Measurements from ENCODE around the gene ID3. TPM values are rescaled to one million over a fixed set of nuclear protein-coding genes. Genes with fewer than 3 reads are reported as not detected.

The ID3 gene
- total RNA-seq (2021; ENCODE audit: unreplicated experiment) (39.6 TPM), Bru-seq, nascent RNA (percentile 84 among the genes with signal in this experiment), BruChase-seq, experiment 1, labeled RNA remaining after a 2-hour chase (percentile 77 among the genes with signal in this experiment), BruChase-seq, experiment 2, labeled RNA remaining after a 6-hour chase (percentile 58 among the genes with signal in this experiment)
- 46.3 TPM for polyA plus RNA-seq (2012; ENCODE audit: insufficient read length)
- long read RNA-seq, transcript ID3-201 (3 exons, 1,251 nt): major isoform, 36 of 45 reads
- long read RNA-seq, partial matches to known transcripts: 0 of 45 reads
- long read RNA-seq, other reads (novel, unspliced or antisense): 8 of 45 reads

GRCh38 chr1:23559136-23559984 is at the start of gene ID3:
TSS of gene ID3 (minus strand) at chr1:23559501. CDS start at chr1:23559426, 75 bp downstream.
- CTCF ChIA-PET: interaction anchor here (1.1 kb wide), 1 partner anchor 78 kb away, joined by 4 read pairs; no protein-coding TSS in a partner anchor
- peaks cover 68% of the 10 kb centered on the region for H3K4me1 ChIP-seq (ENCODE audit: control insufficient read depth, insufficient read depth, low read length)

DNA sequence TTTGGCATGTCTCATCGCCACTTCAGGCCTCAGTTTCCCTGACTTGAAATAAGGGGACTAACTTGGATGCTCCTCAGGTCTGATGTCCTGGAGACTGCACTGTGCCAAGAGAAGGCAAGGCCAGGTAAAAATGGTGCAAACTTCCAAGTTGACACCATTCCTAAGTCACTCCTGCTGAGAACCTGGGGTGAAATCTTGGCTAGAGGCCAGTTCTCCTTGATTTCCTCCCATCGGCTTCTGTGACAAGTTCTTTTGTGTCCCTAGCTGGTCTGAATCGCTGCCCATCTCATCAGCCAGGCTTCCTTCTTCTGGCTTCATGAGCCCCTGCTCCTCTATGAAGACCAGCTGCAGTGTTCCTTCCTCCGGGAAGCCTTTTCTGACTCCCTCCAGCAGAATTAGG is 48.6 kb upstream of the ID3 start:
- no peak for ATAC-seq

More at GRCh38 chr1:23559136-23559984, at the start of gene ID3:
- intact Hi-C loops (cut with micrococcal nuclease; ENCODE audit: unreplicated experiment): no loop called here
- Histone ChIP-seq H3K9me3 (ENCODE audit: control insufficient read depth, insufficient read depth, low read depth, low read length) (no peaks in the 10 kb centered on the region), H3K36me3 (ENCODE audit: control insufficient read depth, insufficient read depth, low read length) (peaks cover 6% of the 10 kb centered on the region; the same call in 1 of the 2 replicates), H3K27me3 (ENCODE audit: control insufficient read depth, insufficient read depth, low read length) (no peaks in the 10 kb centered on the region), H3K27ac (ENCODE audit: low read length) (peak within 1 kb of the TSS; percentile 88), H3K4me3 (ENCODE audit: low read depth in 2 of 2, low read length in 2 of 2) (peak within 1 kb of the TSS; percentile 94 to 98)
- no peak for DNase-seq (ENCODE audit: low read depth, low spot score)
- POLR2A ChIA-PET: interaction anchor here (0.6 to 0.9 kb wide), 3 partner anchors 10 to 257 kb away, joined by 3 to 4 read pairs (median 3); no protein-coding TSS in a partner anchor
- ATAC-seq: peak; percentile 62
- TF ChIP-seq, protein P1, sequence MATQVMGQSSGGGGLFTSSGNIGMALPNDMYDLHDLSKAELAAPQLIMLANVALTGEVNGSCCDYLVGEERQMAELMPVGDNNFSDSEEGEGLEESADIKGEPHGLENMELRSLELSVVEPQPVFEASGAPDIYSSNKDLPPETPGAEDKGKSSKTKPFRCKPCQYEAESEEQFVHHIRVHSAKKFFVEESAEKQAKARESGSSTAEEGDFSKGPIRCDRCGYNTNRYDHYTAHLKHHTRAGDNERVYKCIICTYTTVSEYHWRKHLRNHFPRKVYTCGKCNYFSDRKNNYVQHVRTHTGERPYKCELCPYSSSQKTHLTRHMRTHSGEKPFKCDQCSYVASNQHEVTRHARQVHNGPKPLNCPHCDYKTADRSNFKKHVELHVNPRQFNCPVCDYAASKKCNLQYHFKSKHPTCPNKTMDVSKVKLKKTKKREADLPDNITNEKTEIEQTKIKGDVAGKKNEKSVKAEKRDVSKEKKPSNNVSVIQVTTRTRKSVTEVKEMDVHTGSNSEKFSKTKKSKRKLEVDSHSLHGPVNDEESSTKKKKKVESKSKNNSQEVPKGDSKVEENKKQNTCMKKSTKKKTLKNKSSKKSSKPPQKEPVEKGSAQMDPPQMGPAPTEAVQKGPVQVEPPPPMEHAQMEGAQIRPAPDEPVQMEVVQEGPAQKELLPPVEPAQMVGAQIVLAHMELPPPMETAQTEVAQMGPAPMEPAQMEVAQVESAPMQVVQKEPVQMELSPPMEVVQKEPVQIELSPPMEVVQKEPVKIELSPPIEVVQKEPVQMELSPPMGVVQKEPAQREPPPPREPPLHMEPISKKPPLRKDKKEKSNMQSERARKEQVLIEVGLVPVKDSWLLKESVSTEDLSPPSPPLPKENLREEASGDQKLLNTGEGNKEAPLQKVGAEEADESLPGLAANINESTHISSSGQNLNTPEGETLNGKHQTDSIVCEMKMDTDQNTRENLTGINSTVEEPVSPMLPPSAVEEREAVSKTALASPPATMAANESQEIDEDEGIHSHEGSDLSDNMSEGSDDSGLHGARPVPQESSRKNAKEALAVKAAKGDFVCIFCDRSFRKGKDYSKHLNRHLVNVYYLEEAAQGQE (IDR thresholded peaks at IDR 0.05; ENCODE audit: insufficient read depth in 1 of 2, low read depth in 2 of 2, low read length in 1 of 2): no peak
- TF ChIP-seq POLR2AphosphoS5 (IDR thresholded peaks at IDR 0.05; ENCODE audit: low read depth, low read length): peak; percentile 85
- in situ Hi-C loops (cut with HindIII; ENCODE audit: low pct_unique_long_range_greater_than_20kb, low sequenced_read_pairs): no loop called here
- TSS peak; percentile 97 for BruUV-seq (replicated peaks)

More for the DNA sequence above, 48.6 kb upstream of the ID3 start:
- no TSS peak for BruUV-seq (replicated peaks)
- no peak for DNase-seq (ENCODE audit: low read depth, low spot score)
- H3K27me3 ChIP-seq (ENCODE audit: control insufficient read depth, insufficient read depth, low read length): no peaks in the 10 kb centered on the region
- intact Hi-C loops (cut with micrococcal nuclease; ENCODE audit: unreplicated experiment) (no loop called here), in situ Hi-C loops (cut with HindIII; ENCODE audit: low pct_unique_long_range_greater_than_20kb, low sequenced_read_pairs) (no loop called here)
- H3K4me1 ChIP-seq (ENCODE audit: control insufficient read depth, insufficient read depth, low read length): no peaks in the 10 kb centered on the region
- no peak overlapping the region for H3K27ac ChIP-seq (ENCODE audit: low read length)
- no peak overlapping the region for H3K4me3 ChIP-seq (ENCODE audit: low read depth in 2 of 2, low read length in 2 of 2)
- ChIA-PET POLR2A (interaction anchor here (0.5 kb wide), 1 partner anchor 9 kb away, joined by 4 read pairs; no protein-coding TSS in a partner anchor), CTCF (no interaction called here)
- no peaks in the 10 kb centered on the region for H3K36me3 ChIP-seq (ENCODE audit: control insufficient read depth, insufficient read depth, low read length)
- no peak for TF ChIP-seq SIN3A (IDR thresholded peaks at IDR 0.05; ENCODE audit: borderline replicate concordance, insufficient read depth, low read depth, low read length)
- no peak for TF ChIP-seq POLR2AphosphoS5 (IDR thresholded peaks at IDR 0.05; ENCODE audit: low read depth, low read length)
- TF ChIP-seq, protein P1 (IDR thresholded peaks at IDR 0.05; ENCODE audit: insufficient read depth in 1 of 2, low read depth in 2 of 2, low read length in 1 of 2): no peak
- no peak for TF ChIP-seq TCF7L2 (IDR thresholded peaks at IDR 0.05; ENCODE audit: low read depth, low read length)
- TF ChIP-seq CTCF (IDR thresholded peaks at IDR 0.05): no peak
- H3K9me3 ChIP-seq (ENCODE audit: control insufficient read depth, insufficient read depth, low read depth, low read length): no peaks in the 10 kb centered on the region

All from Panc1 (cell line).